Measurements from ENCODE around the gene SLC16A11.

The SLC16A11 gene

GRCh38 chr17:7064261-7064660, 20.4 kb upstream of the SLC16A11 start:
- Histone ChIP-seq H2BK120ac (ENCODE audit: insufficient read depth, low read length, poor library complexity) (no peak overlapping the region), H3K14ac (ENCODE audit: low read length) (no peak overlapping the region), H4K12ac (ENCODE audit: low read depth, low read length) (no peak overlapping the region), H3K23ac (ENCODE audit: low read length) (no peak overlapping the region), H3K4me3 (ENCODE audit: low read depth, low read length) (no peak overlapping the region), H3K4me1 (ENCODE audit: control insufficient read depth in 1 of 2, insufficient read depth in 2 of 2, low read length in 2 of 2) (no peaks in the 10 kb centered on the region), H3K36me3 (ENCODE audit: control insufficient read depth in 1 of 2, insufficient read depth in 2 of 2, low read length in 2 of 2) (no peaks in the 10 kb centered on the region), H3K4ac (ENCODE audit: low read depth, low read length) (no peak overlapping the region), H3K18ac (ENCODE audit: low read length) (no peak overlapping the region), H3K79me2 (ENCODE audit: control insufficient read depth, insufficient read depth, low read length, poor library complexity) (no peaks in the 10 kb centered on the region), H3K9me3 (ENCODE audit: insufficient read depth, low read depth, low read length) (peaks cover 2% of the 10 kb centered on the region), H3K79me1 (ENCODE audit: low read length) (no peaks in the 10 kb centered on the region), H3K9ac (ENCODE audit: low read length) (no peak overlapping the region), H4K91ac (ENCODE audit: low read depth, low read length) (no peak overlapping the region), H2AFZ (ENCODE audit: insufficient read depth, low read length, poor library complexity) (no peak overlapping the region), H2BK12ac (ENCODE audit: low read length) (no peak overlapping the region), H3K27ac (ENCODE audit: low read depth, low read length) (no peak overlapping the region), H2AK5ac (ENCODE audit: low read length) (no peak overlapping the region), H3K27me3 (ENCODE audit: insufficient read depth, low read length) (no peaks in the 10 kb centered on the region), H3K4me2 (ENCODE audit: low read length) (no peak overlapping the region), H2BK5ac (ENCODE audit: low read depth, low read length, poor library complexity) (no peak overlapping the region), H4K8ac (ENCODE audit: low read depth, low read length) (no peak overlapping the region)
- WGBS (ENCODE audit: extremely low coverage, insufficient coverage, insufficient read length) = no CpG with 5 or more reads among the region's 4 CpGs
- no peak for DNase-seq

DNA sequence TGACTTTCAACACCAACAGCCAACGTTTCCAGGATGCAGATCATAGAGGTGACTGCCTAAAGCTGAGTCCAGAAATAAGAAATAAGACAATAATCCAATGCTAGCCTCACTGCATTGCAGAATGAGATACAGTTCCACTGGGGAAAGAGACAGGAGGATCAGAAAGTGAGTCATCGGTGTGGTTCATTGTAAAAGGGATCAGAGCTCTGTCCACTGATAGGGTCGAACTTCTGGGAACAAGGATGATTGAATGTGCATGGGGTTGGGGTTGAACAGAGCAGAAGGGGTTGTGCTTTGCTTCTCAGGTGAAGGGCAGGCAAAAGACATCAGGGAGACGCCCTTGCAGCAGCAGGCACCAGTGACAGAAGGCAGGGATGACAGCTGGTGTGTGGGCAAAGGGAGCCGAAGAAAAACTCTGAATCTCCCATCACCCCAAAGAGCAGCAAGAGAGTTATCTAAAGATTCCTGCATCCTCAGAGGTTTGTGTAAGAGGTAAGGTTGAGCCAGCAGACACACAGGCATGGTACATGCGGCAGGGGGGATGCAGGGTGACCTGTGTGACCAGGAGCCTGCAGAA, 19.7 kb upstream of the SLC16A11 start:
- no peak overlapping the region for H3K4me3 ChIP-seq (ENCODE audit: low read depth, low read length)
- no peaks in the 10 kb centered on the region for H3K79me1 ChIP-seq (ENCODE audit: low read length)
- WGBS (ENCODE audit: extremely low coverage, insufficient coverage, insufficient read length) = no CpG with 5 or more reads among the region's 6 CpGs
- peaks cover 2% of the 10 kb centered on the region for H3K9me3 ChIP-seq (ENCODE audit: insufficient read depth, low read depth, low read length)
- no peak overlapping the region for H4K12ac ChIP-seq (ENCODE audit: low read depth, low read length)
- no peaks in the 10 kb centered on the region for H3K27me3 ChIP-seq (ENCODE audit: insufficient read depth, low read length)
- no peak overlapping the region for H2AFZ ChIP-seq (ENCODE audit: insufficient read depth, low read length, poor library complexity)
- no peak overlapping the region for H3K14ac ChIP-seq (ENCODE audit: low read length)
- H3K36me3 ChIP-seq (ENCODE audit: control insufficient read depth in 1 of 2, insufficient read depth in 2 of 2, low read length in 2 of 2) = no peaks in the 10 kb centered on the region
- no peak overlapping the region for H2AK5ac ChIP-seq (ENCODE audit: low read length)
- H3K18ac ChIP-seq (ENCODE audit: low read length) = no peak overlapping the region
- H4K91ac ChIP-seq (ENCODE audit: low read depth, low read length) = no peak overlapping the region
- DNase-seq = no peak
- H3K9ac ChIP-seq (ENCODE audit: low read length) = no peak overlapping the region
- H3K27ac ChIP-seq (ENCODE audit: low read depth, low read length) = no peak overlapping the region
- H3K4ac ChIP-seq (ENCODE audit: low read depth, low read length) = no peak overlapping the region
- H2BK120ac ChIP-seq (ENCODE audit: insufficient read depth, low read length, poor library complexity) = no peak overlapping the region
- no peak overlapping the region for H2BK12ac ChIP-seq (ENCODE audit: low read length)
- H3K4me1 ChIP-seq (ENCODE audit: control insufficient read depth in 1 of 2, insufficient read depth in 2 of 2, low read length in 2 of 2) = no peaks in the 10 kb centered on the region
- H3K4me2 ChIP-seq (ENCODE audit: low read length) = no peak overlapping the region
- no peak overlapping the region for H2BK5ac ChIP-seq (ENCODE audit: low read depth, low read length, poor library complexity)
- H4K8ac ChIP-seq (ENCODE audit: low read depth, low read length) = no peak overlapping the region
- no peaks in the 10 kb centered on the region for H3K79me2 ChIP-seq (ENCODE audit: control insufficient read depth, insufficient read depth, low read length, poor library complexity)
- no peak overlapping the region for H3K23ac ChIP-seq (ENCODE audit: low read length)

DNA sequence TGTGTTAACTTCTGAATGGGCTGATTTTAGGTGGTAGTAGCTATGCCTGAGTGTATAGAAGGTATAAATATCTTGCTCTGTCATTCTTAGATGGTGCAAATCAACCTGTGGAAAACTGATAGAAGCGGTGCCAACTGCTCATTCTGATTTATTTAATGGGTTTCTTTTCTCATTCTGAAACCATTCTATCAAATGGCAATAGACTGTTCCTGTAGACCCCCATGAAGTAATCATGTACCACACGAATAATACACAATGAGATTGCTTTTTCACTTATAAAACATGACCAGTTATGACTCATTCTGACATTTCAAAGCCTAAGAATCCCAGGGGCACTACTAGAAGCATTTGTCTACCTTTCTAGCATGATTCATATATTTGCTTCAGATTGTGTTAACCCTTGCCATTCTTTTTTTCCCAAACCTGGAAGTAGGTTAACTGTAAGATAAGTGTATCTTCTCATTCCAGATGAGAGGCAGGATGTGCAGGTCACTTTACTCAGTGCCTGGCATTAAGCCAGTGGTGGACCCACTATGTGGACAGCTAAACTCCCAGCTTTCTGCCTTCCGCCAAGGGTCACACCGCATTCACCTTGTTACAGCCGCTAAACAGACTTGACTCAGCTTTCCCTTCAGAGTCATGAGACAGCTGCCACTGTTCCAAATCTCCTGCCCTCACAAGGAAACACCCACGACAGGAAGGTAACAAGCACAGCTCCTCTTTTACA, 16.4 kb upstream of the SLC16A11 start:
- WGBS (ENCODE audit: extremely low coverage, insufficient coverage, insufficient read length) = no CpG with 5 or more reads among the region's 6 CpGs
- Histone ChIP-seq H3K4me1 (ENCODE audit: control insufficient read depth in 1 of 2, insufficient read depth in 2 of 2, low read length in 2 of 2) (no peaks in the 10 kb centered on the region), H4K12ac (ENCODE audit: low read depth, low read length) (no peak overlapping the region), H4K91ac (ENCODE audit: low read depth, low read length) (no peak overlapping the region), H3K36me3 (ENCODE audit: control insufficient read depth in 1 of 2, insufficient read depth in 2 of 2, low read length in 2 of 2) (no peaks in the 10 kb centered on the region), H3K27me3 (ENCODE audit: insufficient read depth, low read length) (no peaks in the 10 kb centered on the region), H2BK120ac (ENCODE audit: insufficient read depth, low read length, poor library complexity) (no peak overlapping the region), H3K23ac (ENCODE audit: low read length) (no peak overlapping the region), H4K8ac (ENCODE audit: low read depth, low read length) (no peak overlapping the region), H3K9me3 (ENCODE audit: insufficient read depth, low read depth, low read length) (no peaks in the 10 kb centered on the region), H2AFZ (ENCODE audit: insufficient read depth, low read length, poor library complexity) (no peak overlapping the region), H3K4me3 (ENCODE audit: low read depth, low read length) (no peak overlapping the region), H3K79me1 (ENCODE audit: low read length) (no peaks in the 10 kb centered on the region), H2AK5ac (ENCODE audit: low read length) (no peak overlapping the region), H3K79me2 (ENCODE audit: control insufficient read depth, insufficient read depth, low read length, poor library complexity) (no peaks in the 10 kb centered on the region), H3K4me2 (ENCODE audit: low read length) (no peak overlapping the region), H2BK12ac (ENCODE audit: low read length) (no peak overlapping the region), H3K9ac (ENCODE audit: low read length) (no peak overlapping the region), H3K18ac (ENCODE audit: low read length) (no peak overlapping the region), H3K27ac (ENCODE audit: low read depth, low read length) (no peak overlapping the region), H3K14ac (ENCODE audit: low read length) (no peak overlapping the region), H2BK5ac (ENCODE audit: low read depth, low read length, poor library complexity) (no peak overlapping the region), H3K4ac (ENCODE audit: low read depth, low read length) (no peak overlapping the region)
- DNase-seq = no peak

GRCh38 chr17:7058831-7059447, 15.0 kb upstream of the SLC16A11 start:
- Histone ChIP-seq H3K27ac (ENCODE audit: low read depth, low read length) (no peak overlapping the region), H3K14ac (ENCODE audit: low read length) (no peak overlapping the region), H2BK5ac (ENCODE audit: low read depth, low read length, poor library complexity) (no peak overlapping the region), H3K79me2 (ENCODE audit: control insufficient read depth, insufficient read depth, low read length, poor library complexity) (no peaks in the 10 kb centered on the region), H3K9me3 (ENCODE audit: insufficient read depth, low read depth, low read length) (no peaks in the 10 kb centered on the region), H3K4me2 (ENCODE audit: low read length) (no peak overlapping the region), H3K79me1 (ENCODE audit: low read length) (no peaks in the 10 kb centered on the region), H3K27me3 (ENCODE audit: insufficient read depth, low read length) (no peaks in the 10 kb centered on the region), H2AK5ac (ENCODE audit: low read length) (no peak overlapping the region), H3K36me3 (ENCODE audit: control insufficient read depth in 1 of 2, insufficient read depth in 2 of 2, low read length in 2 of 2) (no peaks in the 10 kb centered on the region), H3K4me1 (ENCODE audit: control insufficient read depth in 1 of 2, insufficient read depth in 2 of 2, low read length in 2 of 2) (no peaks in the 10 kb centered on the region), H4K12ac (ENCODE audit: low read depth, low read length) (no peak overlapping the region), H2AFZ (ENCODE audit: insufficient read depth, low read length, poor library complexity) (no peak overlapping the region), H4K8ac (ENCODE audit: low read depth, low read length) (no peak overlapping the region), H3K4ac (ENCODE audit: low read depth, low read length) (no peak overlapping the region), H2BK120ac (ENCODE audit: insufficient read depth, low read length, poor library complexity) (no peak overlapping the region), H4K91ac (ENCODE audit: low read depth, low read length) (no peak overlapping the region), H3K18ac (ENCODE audit: low read length) (no peak overlapping the region), H3K9ac (ENCODE audit: low read length) (no peak overlapping the region), H3K4me3 (ENCODE audit: low read depth, low read length) (no peak overlapping the region), H3K23ac (ENCODE audit: low read length) (no peak overlapping the region), H2BK12ac (ENCODE audit: low read length) (no peak overlapping the region)
- no CpG with 5 or more reads among the region's 7 CpGs for WGBS (ENCODE audit: extremely low coverage, insufficient coverage, insufficient read length)
- DNase-seq = no peak

All from trophoblast cell (in vitro differentiated cells and primary cell).